ENCODE results near the gene CHST4.
"Not testable (repeated sequence)": the region's sequence is repeated elsewhere in the genome, so short reads cannot be mapped to it uniquely, and the experiment has no call there.

The CHST4 gene

GRCh38 chr16:71524566-71525553, 1.4 kb upstream of the CHST4 start:
- no peak for DNase-seq

- no peak for DNase-seq
These were observed 2.0 kb downstream of the CHST4 start for GRCh38 chr16:71528257-71528656.

- no peak for DNase-seq
These were observed 2.6 kb downstream of the CHST4 start for GRCh38 chr16:71528863-71529262.

GRCh38 chr16:71532366-71532765, 6.1 kb downstream of the CHST4 start:
- DNase-seq = no peak

GRCh38 chr16:71536752-71537499, 10.7 kb downstream of the CHST4 start:
- DNase-seq = no peak

GRCh38 chr16:71537643-71538042, 11.4 kb downstream of the CHST4 start:
- DNase-seq = no peak

- no peak for DNase-seq
These were observed 16.2 kb downstream of the CHST4 start for GRCh38 chr16:71542377-71542776.

- DNase-seq = no peak
These were observed 20.9 kb downstream of the CHST4 start for GRCh38 chr16:71547168-71547567.

GRCh38 chr16:71552698-71553503, 26.7 kb downstream of the CHST4 start:
- DNase-seq = no peak

- peak; percentile 82 for DNase-seq
These were observed 29.1 kb downstream of the CHST4 start for GRCh38 chr16:71555230-71555891.

GRCh38 chr16:71557299-71557698, 31.1 kb downstream of the CHST4 start:
- DNase-seq = no peak

GRCh38 chr16:71557954-71558582, 31.8 kb downstream of the CHST4 start:
- DNase-seq = no peak

GRCh38 chr16:71559855-71560254, 33.6 kb downstream of the CHST4 start:
- no peak for DNase-seq

GRCh38 chr16:71561886-71562285, 35.7 kb downstream of the CHST4 start:
- not testable (repeated sequence) for DNase-seq

GRCh38 chr16:71562552-71562951, 36.3 kb downstream of the CHST4 start:
- DNase-seq = no peak

- no peak for DNase-seq
These were observed 38.2 kb downstream of the CHST4 start for GRCh38 chr16:71564335-71564967.

GRCh38 chr16:71565812-71566700, 39.8 kb downstream of the CHST4 start:
- no peak for DNase-seq

- DNase-seq = no peak
These were observed 41.7 kb downstream of the CHST4 start for GRCh38 chr16:71567931-71568330.

GRCh38 chr16:71568551-71568950, 42.3 kb downstream of the CHST4 start:
- no peak for DNase-seq

GRCh38 chr16:71569621-71570020, 43.4 kb downstream of the CHST4 start:
- no peak for DNase-seq
